Stimulated activated CD8-positive, alpha-beta memory T cell treated with anti-CD3 and anti-CD28 coated beads, Interleukin-15, amount 100 ng/mL, for 24 hours (primary cell): ENCODE results near the gene LAMP5.

ENCODE experiments used
- DNase-seq: peaks from one replicate; pipeline ENCODE4 v3.0.0-alpha.2; 2020; ENCODE audit warnings: low read depth

The LAMP5 gene

GRCh38 chr20:9500121-9500520 is 14.3 kb upstream of the LAMP5 start:
- DNase-seq: no peak

GRCh38 chr20:9501473-9501872 is 12.9 kb upstream of the LAMP5 start:
- DNase-seq: no peak

- DNase-seq: no peak
These were observed 10.7 kb upstream of the LAMP5 start for GRCh38 chr20:9503526-9504245.

DNA sequence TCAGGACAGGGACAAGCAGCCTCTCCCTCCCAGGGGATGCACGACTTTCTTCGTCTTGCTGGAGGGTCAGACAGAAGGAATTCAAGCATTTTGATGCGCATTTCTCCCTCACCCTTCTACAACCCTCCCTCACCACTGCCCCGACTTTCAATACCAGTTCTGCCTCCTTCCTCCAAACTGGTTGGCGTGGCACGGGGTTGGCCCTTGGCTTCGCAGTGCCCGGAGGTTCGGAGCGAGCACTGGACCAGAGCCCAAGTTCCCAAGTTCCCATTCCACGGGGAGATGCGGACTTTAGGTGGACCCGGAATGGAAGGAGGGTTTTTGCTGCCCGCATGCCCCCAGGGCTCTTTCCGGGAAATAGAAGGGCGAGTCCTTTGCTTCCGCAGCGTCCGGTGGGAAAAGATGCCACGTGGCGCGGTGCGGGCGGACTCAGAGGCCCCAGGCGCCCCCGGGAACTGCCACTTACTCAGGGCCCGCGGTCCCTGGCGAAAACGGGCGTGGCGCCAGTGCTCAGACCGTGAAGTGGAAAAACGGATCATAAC is 8.0 kb upstream of the LAMP5 start:
- DNase-seq: no peak

- DNase-seq: no peak
These were observed 7.4 kb upstream of the LAMP5 start for GRCh38 chr20:9506964-9507369.

GRCh38 chr20:9507544-9508239 is 6.7 kb upstream of the LAMP5 start:
- no peak for DNase-seq

- DNase-seq: no peak
These were observed 6.1 kb upstream of the LAMP5 start for GRCh38 chr20:9508240-9508661.

GRCh38 chr20:9508696-9509178 is 5.7 kb upstream of the LAMP5 start:
- no peak for DNase-seq

DNA sequence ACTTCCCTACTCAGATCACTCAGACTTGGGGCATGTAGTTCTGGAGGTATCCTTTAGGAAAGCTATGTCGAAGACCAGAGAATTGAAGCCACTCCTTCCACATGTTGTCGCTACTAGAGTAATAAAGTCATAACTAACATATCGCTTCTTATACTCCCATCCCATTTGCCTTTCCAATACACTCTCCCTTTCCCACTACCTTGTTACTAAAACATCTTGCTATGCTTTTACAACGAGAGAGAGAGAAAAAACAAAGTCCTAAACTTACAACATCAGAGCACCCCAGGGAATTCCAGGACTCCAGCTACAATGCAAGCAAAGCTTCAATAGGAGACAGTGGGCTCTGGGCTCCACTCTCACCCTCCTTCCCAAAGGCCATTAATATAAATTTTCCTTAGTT is 5.1 kb upstream of the LAMP5 start:
- no peak for DNase-seq

DNA sequence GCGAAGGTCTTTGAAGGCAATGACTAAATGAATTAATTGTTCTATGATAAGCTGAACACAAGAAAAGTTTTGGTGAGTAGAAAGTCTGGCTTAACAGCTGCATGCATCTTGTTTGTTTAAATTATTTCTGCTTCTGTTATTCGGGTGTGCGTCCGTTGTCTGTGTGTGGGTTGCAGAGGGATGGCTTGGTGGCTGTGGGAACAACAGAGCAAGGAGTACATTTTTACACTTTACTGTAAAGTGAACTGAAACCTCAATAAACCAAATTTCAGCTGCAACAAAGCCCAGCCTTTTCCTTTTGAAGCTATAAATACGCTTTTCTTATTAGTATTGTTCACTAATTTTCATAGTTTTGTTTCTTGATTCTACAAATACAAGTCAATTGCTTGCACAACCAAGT is 3.5 kb upstream of the LAMP5 start:
- DNase-seq: no peak

DNA sequence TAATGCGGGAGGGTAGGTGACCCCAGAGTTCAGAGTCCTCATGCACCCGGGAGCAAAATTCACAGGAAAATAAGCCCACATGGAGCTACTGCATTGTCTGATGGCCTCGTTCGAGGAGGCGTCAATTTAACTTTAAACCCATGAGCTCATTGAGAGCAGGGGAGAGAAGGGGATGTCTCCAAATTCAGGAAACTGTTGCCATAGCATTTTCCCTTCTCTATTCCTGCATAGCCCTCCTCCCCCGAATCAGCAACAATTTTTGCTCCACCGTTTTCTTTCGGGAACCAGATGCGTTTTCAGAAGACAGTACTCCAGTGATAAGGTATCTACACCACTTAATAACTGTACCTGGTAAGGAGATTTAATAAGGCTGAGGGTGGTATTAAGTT is 324 bp upstream of the LAMP5 start:
- DNase-seq: no peak

- no peak for DNase-seq
These were observed 810 bp downstream of the LAMP5 start for GRCh38 chr20:9515214-9515585.

GRCh38 chr20:9515741-9516233 is 1.4 kb downstream of the LAMP5 start:
- DNase-seq: no peak

- DNase-seq: no peak
These were observed 2.0 kb downstream of the LAMP5 start for GRCh38 chr20:9516234-9516871.

GRCh38 chr20:9517297-9518162 is 3.1 kb downstream of the LAMP5 start:
- DNase-seq: no peak

GRCh38 chr20:9518576-9519175 is 4.3 kb downstream of the LAMP5 start:
- DNase-seq: no peak

GRCh38 chr20:9520086-9520485 is 5.7 kb downstream of the LAMP5 start:
- DNase-seq: no peak

DNA sequence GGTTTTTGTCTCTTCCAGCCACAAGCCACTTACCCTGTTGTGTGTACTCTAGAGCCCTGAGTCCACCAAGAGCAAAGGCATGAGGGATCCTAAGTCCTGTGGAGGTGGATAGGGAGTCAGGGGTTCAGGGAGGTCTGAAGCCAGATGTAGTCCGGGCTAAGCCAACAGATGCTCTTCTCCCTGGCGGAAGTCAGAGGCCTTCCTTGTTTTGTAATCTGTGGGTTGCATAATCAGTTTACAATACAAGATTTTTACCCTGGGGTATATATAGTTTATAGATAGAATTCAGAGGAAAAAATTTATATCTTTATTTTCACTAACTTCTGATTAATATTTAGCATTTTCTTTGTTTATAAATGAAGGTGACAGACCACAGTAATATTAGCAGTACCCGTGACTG is 9.2 kb downstream of the LAMP5 start:
- DNase-seq: no peak

- no peak for DNase-seq
These were observed 17.2 kb downstream of the LAMP5 start for GRCh38 chr20:9531581-9531980.

DNA sequence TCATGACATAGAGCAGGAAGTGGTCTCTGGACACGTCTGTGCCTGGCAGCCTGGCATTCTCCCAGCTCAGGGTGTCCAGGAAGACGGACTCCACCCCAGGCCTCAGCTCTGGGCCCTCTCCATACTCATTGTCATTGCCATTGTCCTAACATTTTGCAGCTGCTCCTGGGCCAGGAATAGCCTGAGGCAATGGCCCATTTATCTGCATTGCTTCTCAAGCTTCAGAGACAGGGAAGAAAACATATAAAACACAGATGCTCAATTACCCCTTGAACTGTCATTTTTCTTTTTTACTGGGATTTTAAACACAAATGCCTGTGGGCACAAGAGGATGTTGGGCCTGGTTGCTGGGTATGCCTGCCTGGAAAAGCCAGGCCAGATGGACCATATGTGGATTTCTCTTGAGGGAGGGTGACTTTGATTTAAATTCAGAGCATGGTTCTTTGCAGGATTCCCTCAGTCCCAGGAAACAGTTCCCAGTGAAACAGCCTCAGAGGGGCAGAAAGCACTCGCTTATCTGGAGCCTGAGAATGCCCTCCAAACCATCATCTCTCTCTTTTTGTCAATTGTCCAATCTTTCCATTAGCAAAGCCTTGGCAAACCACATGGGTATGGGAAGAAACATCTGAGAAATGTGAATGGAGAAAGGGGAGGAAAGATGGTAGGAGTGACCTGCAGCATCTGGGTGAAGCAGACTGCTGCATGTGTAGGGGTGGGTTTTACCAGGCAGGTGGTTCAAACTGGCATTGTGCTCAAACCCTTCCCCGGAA is 17.9 kb downstream of the LAMP5 start:
- no peak for DNase-seq

- DNase-seq: no peak
These were observed 19.6 kb downstream of the LAMP5 start for GRCh38 chr20:9534025-9534424.
